ENCODE data around the gene GPR65.

The GPR65 gene

DNA sequence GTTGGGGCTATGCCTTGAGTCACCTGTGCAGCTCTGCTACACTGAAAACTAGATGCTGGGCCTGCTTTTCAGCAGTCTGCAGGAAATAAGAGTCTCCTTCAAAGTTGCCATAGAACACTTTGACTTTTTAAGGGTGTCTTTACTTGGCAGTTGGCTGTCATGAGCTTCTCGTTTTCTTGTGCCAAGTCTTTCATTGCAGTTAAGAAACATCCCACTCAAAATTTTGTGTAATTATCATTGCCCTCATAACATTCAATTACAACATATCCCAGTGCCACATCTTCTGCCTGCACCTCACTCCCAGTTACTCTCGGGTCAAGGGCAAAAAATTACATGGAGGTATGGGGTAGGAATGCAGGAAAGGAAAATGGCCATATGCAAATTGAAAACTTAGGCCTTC is 29.1 kb downstream of the GPR65 start:
- WGBS (ENCODE audit: insufficient coverage), result 91% methylated on average over 1 of the region's 2 CpGs
- H3K9me3 ChIP-seq (ENCODE audit: control extremely low read depth in 1 of 5, control insufficient read depth in 4 of 5, insufficient read depth in 2 of 5, low read depth in 1 of 5, low read length in 4 of 5), result no peaks in the 10 kb centered on the region
- H3K4me3 ChIP-seq (ENCODE audit: control insufficient read depth in 1 of 7, extremely low read depth in 1 of 7, insufficient read depth in 4 of 7, low read depth in 2 of 7, low read length in 6 of 7), result no peak overlapping the region
- CTCF ChIA-PET, result no interaction called here
- no peaks in the 10 kb centered on the region for H3K36me3 ChIP-seq (ENCODE audit: control insufficient read depth in 4 of 4, insufficient read depth in 4 of 4, low read length in 3 of 4)
- peaks cover 0 to 6% (median 0%) of the 10 kb centered on the region in 4 experiments for H3K4me1 ChIP-seq (ENCODE audit: control extremely low read depth in 1 of 4, control insufficient read depth in 4 of 4, insufficient read depth in 4 of 4, low read length in 3 of 4)
- peaks cover 1 to 7% (median 2%) of the 10 kb centered on the region in 5 experiments for H3K27me3 ChIP-seq (replicated peaks in 2 of 5; ENCODE audit: control insufficient read depth in 4 of 5, insufficient read depth in 5 of 5, low read length in 4 of 5)
- H3K27ac ChIP-seq (ENCODE audit: insufficient read depth in 1 of 2, low read depth in 1 of 2, low read length in 2 of 2, poor library complexity in 1 of 2, severe bottlenecking in 2 of 2), result no peak overlapping the region
- DNase-seq, result no peak
- POLR2A ChIA-PET, result no interaction called here

DNA sequence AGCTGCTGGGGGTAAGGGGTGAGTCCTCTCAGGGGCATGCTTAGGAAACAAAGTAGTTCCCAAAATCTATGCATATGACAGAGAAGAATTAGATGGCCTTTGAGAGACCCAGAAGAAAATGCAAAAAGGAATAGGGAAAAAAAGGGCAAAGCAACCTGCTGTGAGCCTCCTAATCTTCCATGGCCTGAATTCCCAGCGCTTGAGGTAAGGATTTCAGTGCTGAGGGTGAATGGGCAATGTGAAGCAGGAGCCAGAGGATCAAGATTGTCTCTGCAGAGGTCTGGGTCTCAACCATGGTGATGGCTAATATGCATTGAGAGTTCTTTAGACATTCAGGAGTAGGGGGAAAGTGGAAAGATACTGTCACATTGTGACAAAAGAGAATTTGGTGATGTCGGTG is 31.5 kb downstream of the GPR65 start:
- ChIA-PET POLR2A (no interaction called here), CTCF (no interaction called here)
- Histone ChIP-seq H3K27me3 (replicated peaks in 2 of 5; ENCODE audit: control insufficient read depth in 4 of 5, insufficient read depth in 5 of 5, low read length in 4 of 5) (peaks cover 2 to 7% (median 4%) of the 10 kb centered on the region in 5 experiments), H3K36me3 (ENCODE audit: control insufficient read depth in 4 of 4, insufficient read depth in 4 of 4, low read length in 3 of 4) (no peaks in the 10 kb centered on the region), H3K4me3 (ENCODE audit: control insufficient read depth in 1 of 7, extremely low read depth in 1 of 7, insufficient read depth in 4 of 7, low read depth in 2 of 7, low read length in 6 of 7) (no peak overlapping the region), H3K4me1 (ENCODE audit: control extremely low read depth in 1 of 4, control insufficient read depth in 4 of 4, insufficient read depth in 4 of 4, low read length in 3 of 4) (no peaks in the 10 kb centered on the region), H3K27ac (ENCODE audit: insufficient read depth in 1 of 2, low read depth in 1 of 2, low read length in 2 of 2, poor library complexity in 1 of 2, severe bottlenecking in 2 of 2) (no peak overlapping the region), H3K9me3 (ENCODE audit: control extremely low read depth in 1 of 5, control insufficient read depth in 4 of 5, insufficient read depth in 2 of 5, low read depth in 1 of 5, low read length in 4 of 5) (no peaks in the 10 kb centered on the region)
- 97% methylated on average over 2 of the region's 2 CpGs for WGBS (ENCODE audit: insufficient coverage)
- DNase-seq, result no peak

- Histone ChIP-seq H3K9me3 (ENCODE audit: control extremely low read depth in 1 of 5, control insufficient read depth in 4 of 5, insufficient read depth in 2 of 5, low read depth in 1 of 5, low read length in 4 of 5) (peaks cover 0 to 1% (median 0%) of the 10 kb centered on the region in 5 experiments), H3K36me3 (ENCODE audit: control insufficient read depth in 4 of 4, insufficient read depth in 4 of 4, low read length in 3 of 4) (no peaks in the 10 kb centered on the region), H3K4me1 (ENCODE audit: control extremely low read depth in 1 of 4, control insufficient read depth in 4 of 4, insufficient read depth in 4 of 4, low read length in 3 of 4) (no peaks in the 10 kb centered on the region), H3K27ac (ENCODE audit: insufficient read depth in 1 of 2, low read depth in 1 of 2, low read length in 2 of 2, poor library complexity in 1 of 2, severe bottlenecking in 2 of 2) (no peak overlapping the region), H3K4me3 (ENCODE audit: control insufficient read depth in 1 of 7, extremely low read depth in 1 of 7, insufficient read depth in 4 of 7, low read depth in 2 of 7, low read length in 6 of 7) (no peak overlapping the region), H3K27me3 (replicated peaks in 2 of 5; ENCODE audit: control insufficient read depth in 4 of 5, insufficient read depth in 5 of 5, low read length in 4 of 5) (peaks cover 2 to 10% (median 7%) of the 10 kb centered on the region in 5 experiments)
- CTCF ChIA-PET, result no interaction called here
- POLR2A ChIA-PET, result no interaction called here
- DNase-seq, result no peak
- no CpG with 5 or more reads among the region's 1 CpG for WGBS (ENCODE audit: insufficient coverage)
Observed at GRCh38 chr14:88037325-88037724, 32.4 kb downstream of the GPR65 start.

DNA sequence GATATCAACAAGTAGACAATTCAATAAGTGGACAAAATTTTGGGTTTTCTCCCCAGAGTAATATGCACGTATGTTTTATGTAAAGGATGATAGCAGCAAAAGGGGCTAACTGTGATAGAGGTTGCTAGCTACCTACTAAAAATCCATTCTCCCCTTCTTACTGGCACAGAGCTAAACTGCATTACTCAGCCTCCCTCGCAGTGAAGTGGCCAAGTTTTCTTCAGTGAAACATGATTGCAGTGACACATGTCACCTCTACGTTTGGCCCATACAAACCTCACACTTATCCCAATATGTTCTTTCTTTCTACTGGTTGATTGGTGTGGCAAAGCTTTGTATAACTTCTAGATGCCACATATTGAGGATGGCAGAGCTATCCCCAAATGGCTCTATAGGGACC is 34.3 kb downstream of the GPR65 start:
- Histone ChIP-seq H3K36me3 (ENCODE audit: control insufficient read depth in 4 of 4, insufficient read depth in 4 of 4, low read length in 3 of 4) (no peaks in the 10 kb centered on the region), H3K27ac (ENCODE audit: insufficient read depth in 1 of 2, low read depth in 1 of 2, low read length in 2 of 2, poor library complexity in 1 of 2, severe bottlenecking in 2 of 2) (no peak overlapping the region), H3K4me3 (ENCODE audit: control insufficient read depth in 1 of 7, extremely low read depth in 1 of 7, insufficient read depth in 4 of 7, low read depth in 2 of 7, low read length in 6 of 7) (no peak overlapping the region), H3K4me1 (ENCODE audit: control extremely low read depth in 1 of 4, control insufficient read depth in 4 of 4, insufficient read depth in 4 of 4, low read length in 3 of 4) (no peaks in the 10 kb centered on the region), H3K9me3 (ENCODE audit: control extremely low read depth in 1 of 5, control insufficient read depth in 4 of 5, insufficient read depth in 2 of 5, low read depth in 1 of 5, low read length in 4 of 5) (peaks cover 0 to 1% (median 0%) of the 10 kb centered on the region in 5 experiments), H3K27me3 (replicated peaks in 2 of 5; ENCODE audit: control insufficient read depth in 4 of 5, insufficient read depth in 5 of 5, low read length in 4 of 5) (peaks cover 2 to 14% (median 9%) of the 10 kb centered on the region in 5 experiments)
- WGBS (ENCODE audit: insufficient coverage), result 88% methylated on average over 1 of the region's 3 CpGs
- ChIA-PET CTCF (interaction anchor here (0.8 kb wide), 1 partner anchor 130 kb away, joined by 3 read pairs; no protein-coding TSS in a partner anchor), POLR2A (no interaction called here)
- DNase-seq, result no peak

DNA sequence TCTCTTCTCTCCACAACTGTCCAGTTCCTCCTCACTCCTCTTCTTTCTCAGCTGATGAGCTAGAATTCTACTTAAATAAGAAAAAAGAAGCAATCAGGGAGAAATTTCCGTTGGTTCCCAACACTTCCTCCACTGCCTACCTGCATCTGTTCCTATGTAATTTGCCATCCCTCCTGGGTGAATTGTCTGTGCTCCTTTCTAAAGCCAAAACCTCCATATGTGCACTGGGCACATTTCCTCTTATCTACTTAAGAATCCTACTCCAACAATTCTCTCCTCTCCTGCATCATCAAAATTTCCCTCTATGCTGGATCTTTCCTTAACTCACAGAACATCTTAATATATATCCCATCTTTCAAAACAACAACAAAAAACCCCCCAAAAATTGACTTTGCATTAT is 35.2 kb downstream of the GPR65 start:
- no peak overlapping the region for H3K4me3 ChIP-seq (ENCODE audit: control insufficient read depth in 1 of 7, extremely low read depth in 1 of 7, insufficient read depth in 4 of 7, low read depth in 2 of 7, low read length in 6 of 7)
- WGBS (ENCODE audit: insufficient coverage), result 86% methylated on average over 1 of the region's 1 CpG
- peaks cover 0 to 6% (median 0%) of the 10 kb centered on the region in 4 experiments for H3K4me1 ChIP-seq (ENCODE audit: control extremely low read depth in 1 of 4, control insufficient read depth in 4 of 4, insufficient read depth in 4 of 4, low read length in 3 of 4)
- no peak overlapping the region for H3K27ac ChIP-seq (ENCODE audit: insufficient read depth in 1 of 2, low read depth in 1 of 2, low read length in 2 of 2, poor library complexity in 1 of 2, severe bottlenecking in 2 of 2)
- H3K36me3 ChIP-seq (ENCODE audit: control insufficient read depth in 4 of 4, insufficient read depth in 4 of 4, low read length in 3 of 4), result no peaks in the 10 kb centered on the region
- DNase-seq, result no peak
- H3K27me3 ChIP-seq (replicated peaks in 2 of 5; ENCODE audit: control insufficient read depth in 4 of 5, insufficient read depth in 5 of 5, low read length in 4 of 5), result peaks cover 2 to 20% (median 7%) of the 10 kb centered on the region in 5 experiments
- CTCF ChIA-PET, result no interaction called here
- POLR2A ChIA-PET, result no interaction called here
- peaks cover 0 to 1% (median 0%) of the 10 kb centered on the region in 5 experiments for H3K9me3 ChIP-seq (ENCODE audit: control extremely low read depth in 1 of 5, control insufficient read depth in 4 of 5, insufficient read depth in 2 of 5, low read depth in 1 of 5, low read length in 4 of 5)

GRCh38 chr14:88043529-88044443 is 38.9 kb downstream of the GPR65 start:
- H3K4me3 ChIP-seq (ENCODE audit: control insufficient read depth in 1 of 7, extremely low read depth in 1 of 7, insufficient read depth in 4 of 7, low read depth in 2 of 7, low read length in 6 of 7), result no peak overlapping the region
- no peak overlapping the region for H3K27ac ChIP-seq (ENCODE audit: insufficient read depth in 1 of 2, low read depth in 1 of 2, low read length in 2 of 2, poor library complexity in 1 of 2, severe bottlenecking in 2 of 2)
- ChIA-PET CTCF (no interaction called here), POLR2A (no interaction called here)
- H3K4me1 ChIP-seq (ENCODE audit: control extremely low read depth in 1 of 4, control insufficient read depth in 4 of 4, insufficient read depth in 4 of 4, low read length in 3 of 4), result peaks cover 0 to 9% (median 0%) of the 10 kb centered on the region in 4 experiments
- H3K9me3 ChIP-seq (ENCODE audit: control extremely low read depth in 1 of 5, control insufficient read depth in 4 of 5, insufficient read depth in 2 of 5, low read depth in 1 of 5, low read length in 4 of 5), result peaks cover 0 to 1% (median 0%) of the 10 kb centered on the region in 5 experiments
- DNase-seq, result no peak
- no peaks in the 10 kb centered on the region for H3K36me3 ChIP-seq (ENCODE audit: control insufficient read depth in 4 of 4, insufficient read depth in 4 of 4, low read length in 3 of 4)
- no CpG with 5 or more reads among the region's 4 CpGs for WGBS (ENCODE audit: insufficient coverage)
- H3K27me3 ChIP-seq (replicated peaks in 2 of 5; ENCODE audit: control insufficient read depth in 4 of 5, insufficient read depth in 5 of 5, low read length in 4 of 5), result peaks cover 2 to 39% (median 5%) of the 10 kb centered on the region in 5 experiments

DNA sequence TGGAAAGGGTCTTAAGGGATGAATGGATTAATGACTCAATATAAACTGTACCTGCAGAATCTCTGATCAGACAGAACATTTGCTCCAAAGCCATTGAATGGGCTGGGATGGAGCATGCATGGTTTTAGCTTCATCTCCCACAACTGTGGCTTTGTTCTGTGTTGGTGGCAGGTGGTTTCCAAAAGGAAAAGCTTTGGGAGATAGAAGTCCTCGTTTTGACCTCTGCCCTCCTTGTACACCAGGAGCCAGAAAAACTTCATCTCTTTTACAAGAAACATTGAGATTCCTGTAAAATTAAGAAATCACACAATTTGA is 39.5 kb downstream of the GPR65 start:
- Histone ChIP-seq H3K36me3 (ENCODE audit: control insufficient read depth in 4 of 4, insufficient read depth in 4 of 4, low read length in 3 of 4) (no peaks in the 10 kb centered on the region), H3K4me3 (ENCODE audit: control insufficient read depth in 1 of 7, extremely low read depth in 1 of 7, insufficient read depth in 4 of 7, low read depth in 2 of 7, low read length in 6 of 7) (no peak overlapping the region), H3K27ac (ENCODE audit: insufficient read depth in 1 of 2, low read depth in 1 of 2, low read length in 2 of 2, poor library complexity in 1 of 2, severe bottlenecking in 2 of 2) (no peak overlapping the region), H3K27me3 (replicated peaks in 2 of 5; ENCODE audit: control insufficient read depth in 4 of 5, insufficient read depth in 5 of 5, low read length in 4 of 5) (peaks cover 2 to 42% (median 5%) of the 10 kb centered on the region in 5 experiments), H3K4me1 (ENCODE audit: control extremely low read depth in 1 of 4, control insufficient read depth in 4 of 4, insufficient read depth in 4 of 4, low read length in 3 of 4) (peaks cover 0 to 9% (median 0%) of the 10 kb centered on the region in 4 experiments), H3K9me3 (ENCODE audit: control extremely low read depth in 1 of 5, control insufficient read depth in 4 of 5, insufficient read depth in 2 of 5, low read depth in 1 of 5, low read length in 4 of 5) (peaks cover 0 to 1% (median 0%) of the 10 kb centered on the region in 5 experiments)
- POLR2A ChIA-PET, result no interaction called here
- CTCF ChIA-PET, result no interaction called here
- no CpG with 5 or more reads among the region's 1 CpG for WGBS (ENCODE audit: insufficient coverage)
- no peak for DNase-seq
